22Rv1 (cell line): ENCODE measurements around the gene RHOH.

Source experiments
- CTCF ChIP-seq: fragments of 450-650 bp; IDR thresholded peaks from 2 replicates; pipeline ENCODE4 v1.5.1; 2017; ENCODE audit warnings: mild to moderate bottlenecking
- ZFX ChIP-seq: fragments of 450-650 bp; IDR thresholded peaks from 2 replicates; pipeline ENCODE4 v1.6.1; 2017; ENCODE audit warnings: antibody characterized with exemption, borderline replicate concordance

- no peak for TF ChIP-seq CTCF
- no peak for TF ChIP-seq ZFX
These were observed 30.5 kb downstream of the RHOH start for GRCh38 chr4:40227284-40227683.
